HCT116 (cell line): ENCODE data around the gene DIS3L2. TPM values are rescaled to one million over a fixed set of nuclear protein-coding genes. Genes with fewer than 3 reads are reported as not detected.

Experiments used
- ATAC-seq: fragments of 200-7000 bp; cut with Tn5 transposase; 2 replicates; pipeline ENCODE4 v1.9.1; 2020; ENCODE audit warnings: mild to moderate bottlenecking, moderate library complexity
- BruUV-seq: library from RNA; stranded (reverse); fragments of 400-500 nt; replicated peaks from 2 replicates; lab custom pipeline; 2021; lab: Mats Ljungman, UMichigan
- CTCF ChIA-PET: fragments of 300-600 bp; sonication (Branson Sonifier 250); formaldehyde crosslinking; loops from one replicate; lab custom pipeline; 2021; ENCODE audit warnings: antibody characterized with exemption; lab: Charles Lee
- POLR2A ChIA-PET: fragments of 300-600, 350-600 bp; sonication (Branson Sonifier 250); formaldehyde crosslinking; loops from one replicate; lab custom pipeline; 2021; ENCODE audit warnings: antibody characterized with exemption; lab: Charles Lee
- RAD21 ChIA-PET, 2 experiments: fragments of 300-600 bp; sonication (Branson Sonifier 250); formaldehyde crosslinking; loops; one replicate each; lab custom pipeline; 2023; ENCODE audit warnings: low total read pairs in 2 of 2; ENCODE audit not compliant: uncharacterized antibody in 2 of 2, unreplicated experiment in 2 of 2, low non-redundant PET in 1 of 2; lab: Charles Lee
- DNase-seq: peaks from one replicate; pipeline ENCODE4 v3.0.0-alpha.2; 2010; ENCODE audit warnings: low read depth, low spot score
- H2AFZ ChIP-seq: fragments of 200-600 bp; shearing (Covaris generic), sonication (generic); 2 replicates; pipeline ENCODE4 v1.6.1; 2017; ENCODE audit warnings: low read depth, mixed run types, mixed read lengths, antibody characterized with exemption, low read length; ENCODE audit not compliant: poor library complexity, severe bottlenecking
- H3K27ac ChIP-seq: 2 replicates; pipeline ENCODE4 v1.5.1; 2012; ENCODE audit warnings: low read depth, low read length
- H3K27me3 ChIP-seq: fragments of 200-600 bp; sonication (generic); 2 replicates; pipeline ENCODE4 v1.6.1; 2016; ENCODE audit warnings: mixed run types, low read length, mixed read lengths; ENCODE audit not compliant: insufficient read depth
- H3K36me3 ChIP-seq, 2 experiments: fragments of 200-500 bp in 1 of 2; fragments of 200-600 bp in 1 of 2; sonication (Bioruptor generic) in 1 of 2; sonication (generic) in 1 of 2; 2 replicates each; pipeline versions ENCODE4 v1.5.1 to v1.6.1; 2014 to 2016; ENCODE audit warnings: low read length in 2 of 2, inconsistent platforms in 1 of 2, mixed read lengths in 1 of 2, mixed run types in 1 of 2; ENCODE audit not compliant: insufficient read depth in 2 of 2, control insufficient read depth in 1 of 2
- H3K4me1 ChIP-seq, 2 experiments: fragments of 200-600 bp in 1 of 2; sonication (generic) in 1 of 2; 2 replicates each; pipeline versions ENCODE4 v1.5.1 to v1.6.1; 2012 to 2017; ENCODE audit warnings: low read length in 2 of 2, inconsistent platforms in 1 of 2, mild to moderate bottlenecking in 1 of 2, mixed read lengths in 1 of 2, mixed run types in 1 of 2, moderate library complexity in 1 of 2; ENCODE audit not compliant: insufficient read depth in 2 of 2, control insufficient read depth in 1 of 2
- H3K4me2 ChIP-seq: fragments of 200-600 bp; sonication (generic); 2 replicates; pipeline ENCODE4 v1.6.1; 2017; ENCODE audit warnings: mixed run types, low read length, mixed read lengths
- H3K4me3 ChIP-seq, 2 experiments: fragments of 200-600 bp in 1 of 2; sonication (generic) in 1 of 2; replicated peaks in 1 of 2; 2 replicates each; pipeline ENCODE4 v1.5.1; 2011 to 2016; ENCODE audit warnings: low read length in 2 of 2, control low read depth in 1 of 2, low read depth in 1 of 2, mild to moderate bottlenecking in 1 of 2, mixed read lengths in 1 of 2, mixed run types in 1 of 2
- H3K79me2 ChIP-seq: fragments of 200-600 bp; sonication (generic); 2 replicates; pipeline ENCODE4 v1.6.1; 2017; ENCODE audit warnings: mild to moderate bottlenecking, mixed run types, low read length, moderate library complexity, mixed read lengths; ENCODE audit not compliant: insufficient read depth
- H3K9ac ChIP-seq: fragments of 200-600 bp; sonication (generic); 2 replicates; pipeline ENCODE4 v1.6.1; 2016; ENCODE audit warnings: low read length, mixed read lengths
- H3K9me2 ChIP-seq: fragments of 200-600 bp; sonication (generic), shearing (Covaris generic); 2 replicates; pipeline ENCODE4 v1.6.1; 2017; ENCODE audit warnings: mixed run types, mild to moderate bottlenecking, moderate library complexity; ENCODE audit not compliant: insufficient read depth
- H3K9me3 ChIP-seq, 2 experiments: fragments of 200-500 bp in 1 of 2; fragments of 200-600 bp in 1 of 2; sonication (Bioruptor generic) in 1 of 2; sonication (generic) in 1 of 2; 2 replicates each; pipeline ENCODE4 v1.6.1; 2014 to 2017; ENCODE audit warnings: low read length in 2 of 2, mixed read lengths in 2 of 2, inconsistent platforms in 1 of 2, low read depth in 1 of 2, mild to moderate bottlenecking in 1 of 2, mixed run types in 1 of 2, moderate library complexity in 1 of 2; ENCODE audit not compliant: control insufficient read depth in 1 of 2, insufficient read depth in 1 of 2
- H4K20me1 ChIP-seq: fragments of 200-600 bp; sonication (generic), shearing (Covaris generic); 2 replicates; pipeline ENCODE4 v1.6.1; 2017; ENCODE audit warnings: mixed run types, mild to moderate bottlenecking, moderate library complexity; ENCODE audit not compliant: insufficient read depth
- CEBPB ChIP-seq: IDR thresholded peaks from 2 replicates; pipeline ENCODE4 v1.6.1; 2012; ENCODE audit warnings: low read depth
- RAD21 ChIP-seq: IDR thresholded peaks from 2 replicates; pipeline ENCODE4 v1.6.1; 2012; ENCODE audit warnings: low read depth, mild to moderate bottlenecking
- SP1 ChIP-seq: IDR thresholded peaks from 2 replicates; pipeline ENCODE4 v1.6.1; 2012; ENCODE audit warnings: low read depth
- SRF ChIP-seq: IDR thresholded peaks from 2 replicates; pipeline ENCODE4 v1.6.1; 2012; ENCODE audit warnings: low read depth
- ZBTB33 ChIP-seq: IDR thresholded peaks from 2 replicates; pipeline ENCODE4 v1.6.1; 2011; ENCODE audit warnings: mild to moderate bottlenecking, low read length, moderate library complexity; ENCODE audit not compliant: insufficient replicate concordance; ENCODE audit errors: extremely low read depth
- intact Hi-C: fragments of 100-400 bp; cut with micrococcal nuclease; formaldehyde crosslinking; loops from 2 replicates; pipeline ENCODE4 v1.10.0; 2022
- total RNA-seq: library from RNA; stranded (reverse); gene quantifications from one replicate; pipeline ENCODE4 v1.2.1, GENCODE V29; 2021; ENCODE audit not compliant: unreplicated experiment

The DIS3L2 gene
- total RNA-seq, 1 experiment from 2014 or later, result 42.5 TPM

GRCh38 chr2:232353096-232353495, 391.6 kb downstream of the DIS3L2 start:
- POLR2A ChIA-PET, result no interaction called here
- Histone ChIP-seq H2AFZ (no peak overlapping the region), H3K27me3 (no peaks in the 10 kb centered on the region), H3K4me2 (no peak overlapping the region), H3K36me3 (no peaks in the 10 kb centered on the region), H3K27ac (no peak overlapping the region), H3K79me2 (no peaks in the 10 kb centered on the region), H3K9ac (no peak overlapping the region), H3K4me1 (peaks cover 6 to 13% of the 10 kb centered on the region in 2 experiments; a peak in 1 of 4 replicates), H3K9me3 (no peaks in the 10 kb centered on the region), H4K20me1 (no peaks in the 10 kb centered on the region), H3K9me2 (no peaks in the 10 kb centered on the region), H3K4me3 (no peak overlapping the region)
- CTCF ChIA-PET, result interaction anchor here (1.1 kb wide), 1 partner anchor 452 kb away, joined by 3 read pairs; no protein-coding TSS in a partner anchor
- no peak for ATAC-seq
- intact Hi-C loops, result no loop called here
- RAD21 ChIA-PET, result no interaction called here
- no TSS peak for BruUV-seq
- DNase-seq, result no peak
- no peak for TF ChIP-seq SRF
- no peak for TF ChIP-seq CEBPB
- TF ChIP-seq RAD21, result no peak

GRCh38 chr2:232353660-232354059, 392.1 kb downstream of the DIS3L2 start:
- TF ChIP-seq CEBPB (no peak), SRF (no peak), ZBTB33 (no peak), SP1 (no peak)
- Histone ChIP-seq H3K36me3 (no peaks in the 10 kb centered on the region), H3K27me3 (no peaks in the 10 kb centered on the region), H3K79me2 (no peaks in the 10 kb centered on the region), H4K20me1 (no peaks in the 10 kb centered on the region), H3K4me1 (peaks cover 5 to 10% of the 10 kb centered on the region in 2 experiments; a peak in 1 of 4 replicates), H3K9me3 (no peaks in the 10 kb centered on the region), H3K4me3 (no peak overlapping the region), H3K9ac (no peak overlapping the region), H3K27ac (no peak overlapping the region), H3K9me2 (no peaks in the 10 kb centered on the region), H3K4me2 (no peak overlapping the region), H2AFZ (no peak overlapping the region)
- BruUV-seq, result no TSS peak
- intact Hi-C loops, result no loop called here
- ChIA-PET RAD21 (no interaction called here), CTCF (interaction anchor here (1.1 kb wide), 1 partner anchor 453 kb away, joined by 3 read pairs; no protein-coding TSS in a partner anchor), POLR2A (no interaction called here)
- ATAC-seq (no peak), DNase-seq (no peak)
